Mesenchymal stem cell (in vitro differentiated cells and primary cell): ENCODE data around the gene KREMEN1.

Experiments used
- DNase-seq: peaks from one replicate; pipeline ENCODE4 v3.0.0-alpha.2; 2013
- H2AFZ ChIP-seq: one replicate; pipeline ENCODE4 v1.6.1; 2013; ENCODE audit warnings: low read depth, mild to moderate bottlenecking, control low read depth, inconsistent platforms, low read length, moderate library complexity
- H2AK5ac ChIP-seq: 2 replicates; pipeline ENCODE4 v1.6.1; 2013; ENCODE audit warnings: low read length, moderate library complexity, mild to moderate bottlenecking, inconsistent platforms; ENCODE audit not compliant: severe bottlenecking
- H2BK120ac ChIP-seq: one replicate; pipeline ENCODE4 v1.6.1; 2013; ENCODE audit warnings: low read depth, mild to moderate bottlenecking, inconsistent platforms, low read length, moderate library complexity
- H2BK12ac ChIP-seq, 2 experiments: one replicate each; pipeline ENCODE4 v1.6.1; 2013; ENCODE audit warnings: inconsistent platforms in 2 of 2, low read length in 2 of 2, mild to moderate bottlenecking in 2 of 2, moderate library complexity in 2 of 2, control low read depth in 1 of 2
- H2BK15ac ChIP-seq: one replicate; pipeline ENCODE4 v1.6.1; 2013; ENCODE audit warnings: mild to moderate bottlenecking, low read depth, inconsistent platforms; ENCODE audit not compliant: poor library complexity, severe bottlenecking
- H2BK5ac ChIP-seq: 2 replicates; pipeline ENCODE4 v1.6.1; 2013; ENCODE audit warnings: low read depth, mild to moderate bottlenecking, low read length, control low read depth, inconsistent platforms; ENCODE audit not compliant: poor library complexity, severe bottlenecking
- H3K14ac ChIP-seq, 2 experiments: one replicate each; pipeline ENCODE4 v1.6.1; 2013; ENCODE audit warnings: inconsistent platforms in 2 of 2, low read length in 2 of 2, control low read depth in 1 of 2, mild to moderate bottlenecking in 1 of 2, moderate library complexity in 1 of 2
- H3K18ac ChIP-seq, 2 experiments: one replicate each; pipeline ENCODE4 v1.6.1; 2013; ENCODE audit warnings: inconsistent platforms in 2 of 2, low read length in 2 of 2, control low read depth in 1 of 2, low read depth in 1 of 2, mild to moderate bottlenecking in 1 of 2
- H3K23ac ChIP-seq, 2 experiments: one replicate each; pipeline ENCODE4 v1.6.1; 2013; ENCODE audit warnings: inconsistent platforms in 2 of 2, low read length in 2 of 2, mild to moderate bottlenecking in 2 of 2, moderate library complexity in 2 of 2, control low read depth in 1 of 2
- H3K27ac ChIP-seq: 2 replicates; pipeline ENCODE4 v1.5.1; 2013; ENCODE audit warnings: mild to moderate bottlenecking, moderate library complexity, low read length, control low read depth, inconsistent platforms; ENCODE audit not compliant: poor library complexity, severe bottlenecking
- H3K27me3 ChIP-seq, 2 experiments: 2 replicates each; pipeline versions ENCODE4 v1.6.1 to v1.7.0; 2013; ENCODE audit warnings: low read length in 2 of 2, mild to moderate bottlenecking in 2 of 2, moderate library complexity in 2 of 2, control low read depth in 1 of 2, inconsistent platforms in 1 of 2; ENCODE audit not compliant: control insufficient read depth in 1 of 2, insufficient read depth in 1 of 2
- H3K36me3 ChIP-seq, 2 experiments: 2 replicates each; pipeline versions ENCODE4 v1.6.1 to v1.7.0; 2013; ENCODE audit warnings: low read length in 2 of 2, control low read depth in 1 of 2, inconsistent platforms in 1 of 2, low read depth in 1 of 2, mild to moderate bottlenecking in 1 of 2; ENCODE audit not compliant: insufficient read depth in 2 of 2, control insufficient read depth in 1 of 2
- H3K4ac ChIP-seq, 2 experiments: one replicate each; pipeline ENCODE4 v1.6.1; 2013; ENCODE audit warnings: inconsistent platforms in 2 of 2, low read length in 2 of 2, mild to moderate bottlenecking in 2 of 2, moderate library complexity in 2 of 2, control low read depth in 1 of 2, low read depth in 1 of 2
- H3K4me1 ChIP-seq: 2 replicates; pipeline ENCODE4 v1.6.1; 2013; ENCODE audit warnings: low read depth, low read length, control low read depth; ENCODE audit not compliant: control insufficient read depth, insufficient read depth
- H3K4me2 ChIP-seq: 2 replicates; pipeline ENCODE4 v1.6.1; 2013; ENCODE audit warnings: low read length, mild to moderate bottlenecking, inconsistent platforms; ENCODE audit not compliant: poor library complexity, severe bottlenecking
- H3K4me3 ChIP-seq, 2 experiments: 2 replicates each; pipeline versions ENCODE4 v1.5.1 to v1.7.0; 2013; ENCODE audit warnings: low read length in 2 of 2, mild to moderate bottlenecking in 2 of 2, control low read depth in 1 of 2, low read depth in 1 of 2; ENCODE audit not compliant: insufficient read depth in 1 of 2
- H3K79me1 ChIP-seq: replicated peaks from 2 replicates; pipeline ENCODE4 v1.6.1; 2013; ENCODE audit warnings: mild to moderate bottlenecking, control low read depth, low read length, inconsistent platforms; ENCODE audit not compliant: poor library complexity, severe bottlenecking
- H3K9ac ChIP-seq: 2 replicates; pipeline ENCODE4 v1.7.0; 2013; ENCODE audit warnings: mild to moderate bottlenecking, low read length, moderate library complexity
- H3K9me3 ChIP-seq: 2 replicates; pipeline ENCODE4 v1.7.0; 2013; ENCODE audit warnings: mild to moderate bottlenecking, low read length; ENCODE audit not compliant: control insufficient read depth
- H4K8ac ChIP-seq: one replicate; pipeline ENCODE4 v1.6.1; 2013; ENCODE audit warnings: inconsistent platforms, mild to moderate bottlenecking, low read length, moderate library complexity
- H4K91ac ChIP-seq: one replicate; pipeline ENCODE4 v1.6.1; 2013; ENCODE audit warnings: mild to moderate bottlenecking, low read length, inconsistent platforms
- WGBS: methylation state at CpG from one replicate; pipeline ENCODE4 v1.1.7; 2013; ENCODE audit warnings: mixed read lengths; 5-methylcytosine and 5-hydroxymethylcytosine counted together

KREMEN1 gene

DNA sequence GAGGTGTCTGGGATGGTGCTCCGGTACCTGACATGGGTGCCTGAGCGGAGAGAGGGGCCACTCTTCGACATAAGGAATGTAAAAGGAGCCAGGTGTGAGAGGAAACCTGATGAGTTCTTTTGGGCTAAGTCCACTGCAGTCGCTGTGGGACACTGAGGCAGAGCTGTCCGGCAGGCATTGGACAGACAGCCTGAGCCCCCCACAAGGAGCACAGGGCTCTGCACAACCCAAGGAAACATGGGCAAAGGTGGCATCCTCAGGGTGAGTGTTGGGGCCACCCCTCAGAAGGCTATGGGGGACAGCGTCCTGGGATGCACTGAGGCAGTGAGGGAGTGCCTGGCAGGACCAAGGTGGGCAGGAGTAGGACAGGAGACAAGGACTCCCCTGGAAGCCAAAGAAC is 75.2 kb downstream of the KREMEN1 start:
- Histone ChIP-seq H3K27ac (no peak overlapping the region), H2BK12ac (no peak overlapping the region), H3K36me3 (peaks cover 0 to 14% of the 10 kb centered on the region in 2 experiments), H3K4me1 (peaks cover 6% of the 10 kb centered on the region), H3K4me2 (no peak overlapping the region), H2AK5ac (no peak overlapping the region), H3K14ac (no peak overlapping the region), H3K79me1 (no peaks in the 10 kb centered on the region), H4K91ac (no peak overlapping the region), H2AFZ (no peak overlapping the region), H2BK15ac (no peak overlapping the region), H3K18ac (no peak overlapping the region), H3K4ac (no peak overlapping the region), H4K8ac (no peak overlapping the region), H3K9ac (no peak overlapping the region), H2BK5ac (no peak overlapping the region), H2BK120ac (no peak overlapping the region), H3K9me3 (no peaks in the 10 kb centered on the region), H3K27me3 (peaks cover 0 to 3% of the 10 kb centered on the region in 2 experiments), H3K4me3 (no peak overlapping the region), H3K23ac (no peak overlapping the region)
- DNase-seq = no peak
- 84% methylated on average over 6 of the region's 6 CpGs for WGBS

DNA sequence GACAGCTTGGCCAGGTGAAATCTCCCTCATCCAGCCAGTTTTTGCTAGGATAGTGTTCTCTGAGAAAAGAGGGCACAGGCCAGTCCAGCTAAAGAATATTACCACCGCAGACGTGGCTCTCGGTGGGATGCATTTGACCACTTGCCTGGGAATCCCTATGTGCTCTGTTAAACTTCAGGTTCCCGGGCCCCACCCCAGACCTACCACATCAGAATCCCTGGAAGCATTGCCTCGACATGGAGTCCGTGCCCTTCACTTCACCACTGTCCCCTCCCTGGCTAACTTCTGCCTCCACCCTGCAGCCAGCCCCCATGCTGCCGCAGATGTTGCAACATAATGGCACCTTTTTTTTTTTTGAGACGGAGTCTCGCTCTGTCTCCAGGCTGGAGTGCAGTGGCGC is 76.0 kb downstream of the KREMEN1 start:
- Histone ChIP-seq H3K23ac (no peak overlapping the region), H2BK12ac (no peak overlapping the region), H3K14ac (no peak overlapping the region), H3K4me2 (no peak overlapping the region), H3K18ac (no peak overlapping the region), H3K4ac (no peak overlapping the region), H3K79me1 (no peaks in the 10 kb centered on the region), H4K91ac (no peak overlapping the region), H3K36me3 (peaks cover 0 to 14% of the 10 kb centered on the region in 2 experiments), H2AK5ac (no peak overlapping the region), H3K9ac (no peak overlapping the region), H3K27ac (no peak overlapping the region), H4K8ac (no peak overlapping the region), H3K9me3 (no peaks in the 10 kb centered on the region), H3K4me1 (peaks cover 6% of the 10 kb centered on the region), H3K27me3 (peaks cover 0 to 3% of the 10 kb centered on the region in 2 experiments), H2BK5ac (no peak overlapping the region), H2BK120ac (no peak overlapping the region), H2BK15ac (no peak overlapping the region), H3K4me3 (no peak overlapping the region), H2AFZ (no peak overlapping the region)
- DNase-seq = no peak
- 97% methylated on average over 10 of the region's 10 CpGs for WGBS

DNA sequence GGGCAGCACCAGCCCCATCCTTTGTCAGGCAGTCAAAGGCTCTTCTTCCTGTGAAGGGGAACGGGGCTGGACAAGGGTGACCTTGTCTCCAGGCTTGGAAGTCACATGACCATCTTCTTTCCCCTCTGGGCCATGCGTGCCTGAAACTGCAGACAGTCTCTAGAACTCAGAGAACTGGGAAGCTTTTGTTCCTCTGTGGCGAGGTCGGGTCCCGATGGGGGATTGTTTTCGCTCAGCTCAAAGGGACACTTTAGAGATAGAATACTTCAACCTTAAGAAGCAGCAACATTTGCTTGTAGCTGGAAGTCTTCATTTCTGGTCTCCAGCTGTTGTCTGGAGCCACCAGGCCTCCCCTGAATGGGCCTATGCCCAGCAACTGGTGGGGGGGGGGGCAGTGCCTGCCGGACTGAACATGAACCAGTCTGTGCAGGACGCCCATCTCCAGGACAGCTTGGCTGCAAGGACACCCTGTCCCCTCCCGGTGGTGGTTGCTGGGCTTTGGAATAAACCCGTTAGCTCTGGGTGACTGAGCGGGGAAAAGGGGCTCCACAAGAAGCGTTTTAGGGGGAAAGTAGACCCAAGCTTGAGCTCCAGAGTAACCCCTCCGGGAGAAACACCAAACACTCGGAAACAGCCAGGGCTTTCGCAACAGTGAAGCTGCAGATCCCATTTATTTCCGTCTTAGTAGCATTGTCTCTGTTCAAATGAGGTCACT is 77.2 kb downstream of the KREMEN1 start:
- no peak for DNase-seq
- Histone ChIP-seq H3K18ac (no peak overlapping the region), H2BK5ac (no peak overlapping the region), H3K27me3 (peaks cover 0 to 3% of the 10 kb centered on the region in 2 experiments), H4K91ac (no peak overlapping the region), H3K9ac (no peak overlapping the region), H3K14ac (no peak overlapping the region), H3K27ac (no peak overlapping the region), H3K9me3 (no peaks in the 10 kb centered on the region), H2BK120ac (no peak overlapping the region), H4K8ac (no peak overlapping the region), H2BK15ac (no peak overlapping the region), H3K79me1 (no peaks in the 10 kb centered on the region), H3K4me3 (no peak overlapping the region), H3K4me2 (no peak overlapping the region), H3K4me1 (peaks cover 8% of the 10 kb centered on the region), H3K23ac (no peak overlapping the region), H2AFZ (no peak overlapping the region), H3K36me3 (peaks cover 0 to 6% of the 10 kb centered on the region in 2 experiments), H3K4ac (no peak overlapping the region), H2BK12ac (no peak overlapping the region), H2AK5ac (no peak overlapping the region)
- WGBS = 86% methylated on average over 16 of the region's 16 CpGs

DNA sequence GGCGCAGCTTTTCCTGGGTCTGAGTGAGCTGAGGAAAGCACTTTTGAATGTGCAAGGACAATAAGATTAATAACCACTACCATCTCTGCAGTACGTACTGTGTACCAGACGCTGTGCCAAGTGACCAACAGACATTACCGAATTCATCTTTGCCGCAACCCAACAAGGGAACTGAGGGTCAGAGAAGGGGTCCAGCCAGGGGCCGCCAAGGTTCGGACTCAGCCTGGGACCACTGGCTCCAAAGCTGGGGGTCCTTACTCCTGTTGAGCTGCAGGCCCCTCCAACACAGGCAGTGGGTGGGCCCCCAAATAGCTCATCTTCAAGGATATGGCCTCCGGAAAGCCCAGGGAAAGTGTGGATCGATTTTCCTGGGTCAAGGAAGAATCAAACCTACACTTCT is 77.9 kb downstream of the KREMEN1 start:
- no peak overlapping the region for H2AFZ ChIP-seq
- no peak overlapping the region for H3K18ac ChIP-seq
- no peak overlapping the region for H3K4me2 ChIP-seq
- peaks cover 0 to 3% of the 10 kb centered on the region in 2 experiments for H3K27me3 ChIP-seq
- H2BK12ac ChIP-seq = no peak overlapping the region
- H4K91ac ChIP-seq = no peak overlapping the region
- 94% methylated on average over 9 of the region's 9 CpGs for WGBS
- no peak overlapping the region for H3K9ac ChIP-seq
- no peak for DNase-seq
- H4K8ac ChIP-seq = no peak overlapping the region
- no peak overlapping the region for H3K23ac ChIP-seq
- H2BK120ac ChIP-seq = no peak overlapping the region
- H3K4ac ChIP-seq = no peak overlapping the region
- no peak overlapping the region for H3K4me3 ChIP-seq
- H3K9me3 ChIP-seq = no peaks in the 10 kb centered on the region
- no peaks in the 10 kb centered on the region for H3K79me1 ChIP-seq
- H2BK15ac ChIP-seq = no peak overlapping the region
- peaks cover 0 to 6% of the 10 kb centered on the region in 2 experiments for H3K36me3 ChIP-seq
- H3K14ac ChIP-seq = no peak overlapping the region
- H2AK5ac ChIP-seq = no peak overlapping the region
- H2BK5ac ChIP-seq = no peak overlapping the region
- no peak overlapping the region for H3K27ac ChIP-seq
- H3K4me1 ChIP-seq = peaks cover 8% of the 10 kb centered on the region
